ENCODE measurements around the gene DAZAP1.
"Not testable (repeated sequence)": the region's sequence is repeated elsewhere in the genome, so short reads cannot be mapped to it uniquely, and the experiment has no call there.

The DAZAP1 gene

GRCh38 chr19:1477056-1477455 lies 69.7 kb downstream of the DAZAP1 start:
- not testable (repeated sequence) for DNase-seq

- DNase-seq = peak; percentile 96
These were observed 71.7 kb downstream of the DAZAP1 start, which contains the start of gene C19orf25 for GRCh38 chr19:1478934-1479707. C19orf25 (minus strand) TSS chr19:1479215; CDS start chr19:1478903, 312 bp downstream.

GRCh38 chr19:1481224-1481892 lies 74.0 kb downstream of the DAZAP1 start:
- DNase-seq = no peak

- DNase-seq = no peak
These were observed 74.5 kb downstream of the DAZAP1 start for GRCh38 chr19:1481893-1482360.

GRCh38 chr19:1482361-1483130 lies 75.2 kb downstream of the DAZAP1 start:
- no peak for DNase-seq

- DNase-seq = no peak
These were observed 76.0 kb downstream of the DAZAP1 start for GRCh38 chr19:1483131-1483978.

GRCh38 chr19:1483979-1484428 lies 76.6 kb downstream of the DAZAP1 start:
- no peak for DNase-seq

All from activated CD4-positive, CD25-positive, alpha-beta regulatory T cell treated with anti-CD3 and anti-CD28 coated beads, Interleukin-2, amount 50 U/mL, for 72 hours (primary cell).